Ovary (tissue), 10 donors: ENCODE data around the gene CDH24. TPM values are rescaled to one million over a fixed set of nuclear protein-coding genes. Genes with fewer than 3 reads are reported as not detected.
A peak's percentile ranks its signal among the peaks of the same experiment; 100 is the strongest.

Source experiments
- DNase-seq, 5 donors: peaks; one replicate each; pipeline ENCODE4 v3.0.0-alpha.2; 2019 to 2020
- H3K27ac ChIP-seq, 2 donors: fragments of 200-600 bp; one replicate each; pipeline versions ENCODE4 v1.5.1 to v1.8.0; 2019 to 2022
- H3K27me3 ChIP-seq: fragments of 200-600 bp; one replicate; pipeline ENCODE4 v1.8.0; 2022
- H3K36me3 ChIP-seq: fragments of 200-600 bp; sonication (generic); one replicate; pipeline ENCODE4 v1.5.1; 2019
- H3K4me1 ChIP-seq: one replicate; pipeline ENCODE4 v1.8.1; 2013; ENCODE audit warnings: mild to moderate bottlenecking, moderate library complexity; ENCODE audit not compliant: insufficient read depth
- H3K4me3 ChIP-seq: fragments of 200-600 bp; sonication (generic); one replicate; pipeline ENCODE4 v1.5.1; 2017
- H3K9me3 ChIP-seq, 2 donors: fragments of 200-600 bp in 1 of 2; sonication (generic) in 1 of 2; one replicate each; pipeline versions ENCODE4 v1.5.1 to v1.8.1; 2013 to 2019; ENCODE audit warnings: mild to moderate bottlenecking in 1 of 2, moderate library complexity in 1 of 2
- CTCF ChIP-seq, 3 donors: fragments of 450-650 bp in 2 of 3; fragments of 200-600 bp in 1 of 3; IDR thresholded peaks; one replicate each; pipeline versions ENCODE4 v1.5.1 to v1.8.0; 2016 to 2022; ENCODE audit warnings: antibody characterized with exemption in 3 of 3, mild to moderate bottlenecking in 1 of 3
- EP300 ChIP-seq: sonication (generic); formaldehyde crosslinking; IDR thresholded peaks from one replicate; pipeline ENCODE4 v1.6.1; 2017; ENCODE audit warnings: antibody characterized with exemption
- POLR2A ChIP-seq: fragments of 450-650 bp; IDR thresholded peaks from one replicate; pipeline ENCODE4 v1.6.1; 2017; ENCODE audit warnings: antibody characterized with exemption, mild to moderate bottlenecking, moderate library complexity
- WGBS, 3 donors: extraction: QIAGEN DNeasy Blood & Tissue Kit in 1 of 3; methylation state at CpG; one replicate each; pipeline versions ENCODE4 v1.1.5 to v1.1.7; 2013 to 2017; 5-methylcytosine and 5-hydroxymethylcytosine counted together
- intact Hi-C, 4 donors: fragments of 100-400 bp; cut with DNase I; formaldehyde crosslinking; loops; one replicate each; pipeline versions ENCODE4 v1.11.0 to v1.15.1; 2022 to 2023
- long read RNA-seq, 3 donors: library from polyadenylated mRNA in 2 of 3; unstranded in 2 of 3; transcript quantifications; one replicate each; pipeline ENCODE4 v2.0.0 and lab custom pipeline, GENCODE V29; 2021 to 2026
- polyA plus RNA-seq, 2 donors: library from polyadenylated mRNA; stranded (reverse); fragments of 200-250 nt in 1 of 2; fragments of 350-450 nt in 1 of 2; fragmentation: Illumina TruSeq in 1 of 2; extraction: RNeasy Lipid Tissue Mini Kit (QIAGEN cat#74804) in 1 of 2; gene quantifications; one replicate each; pipeline ENCODE4 v1.2.3, GENCODE V29; 2013 to 2014
- total RNA-seq, 7 donors: library from RNA; depleted of rRNA in 2 of 7; stranded (reverse); fragments of >200 nt in 2 of 7; fragmentation: NEBNext Ultra II Directional in 3 of 7; extraction: Animal tissue kit (Norgen Biotek cat#: 25700) in 3 of 7; gene quantifications; one replicate each; pipeline versions ENCODE4 v1.1.0 to v1.2.4, GENCODE V29; 2016 to 2023
- donor health status: DM: no; HTN: no; CAD: no; lungs with moderate emphysema.
- donor health status: DM: no; HTN: no; CAD: no.
- donor health status: Bipolar disorder and iron deficiency.
- donor health status: DM: yes; HTN: yes; CAD: no.
- donor health status: DM: no; HTN: no; CAD: no.
- donor health status: DM: yes; HTN: yes; CAD: no.

CDH24 gene
- total RNA-seq = 1 to 10 TPM; 1.0 to 6.6 (median 2.3) TPM
- polyA plus RNA-seq = 1 to 10 TPM; 2.1 to 5.5 TPM
- long read RNA-seq, donor 1 = 0 reads
- long read RNA-seq, donor 2 = 0 reads
- long read RNA-seq, donor 3, partial matches to known transcripts = 1 of 1 reads
- long read RNA-seq, donor 3, other reads (novel, unspliced or antisense) = 0 of 1 reads

GRCh38 chr14:23056956-23057756 is at the start of gene CDH24:
CDH24 (minus strand) TSS chr14:23057520; CDS start chr14:23055733, 1,787 bp downstream.
- peak; percentile 73 to 86 (median 80) for DNase-seq

GRCh38 chr14:23106747-23107045 is 49.4 kb upstream of the CDH24 start:
- Histone ChIP-seq H3K9me3 (no peaks in the 10 kb centered on the region), H3K27me3 (no peaks in the 10 kb centered on the region), H3K4me1 (no peaks in the 10 kb centered on the region), H3K27ac (no peak overlapping the region), H3K36me3 (no peaks in the 10 kb centered on the region), H3K4me3 (no peak overlapping the region)
- no peak for DNase-seq
- no peak for TF ChIP-seq EP300
- no peak for TF ChIP-seq CTCF (IDR thresholded peaks at IDR 0.05)
- no peak for TF ChIP-seq POLR2A
- intact Hi-C loops = no loop called here

More at GRCh38 chr14:23056956-23057756, at the start of gene CDH24:
- intact Hi-C loops = loop anchor here in 3 of 4 donors (2.0 to 5.0 kb wide), 2 partner anchors 70 kb away; no protein-coding TSS in a partner anchor
- no peaks in the 10 kb centered on the region for H3K9me3 ChIP-seq
- no peaks in the 10 kb centered on the region for H3K36me3 ChIP-seq
- WGBS, 3 donors = 1 to 3% (median 2%) methylated on average over 33 to 73 of the region's 73 CpGs
- no peaks in the 10 kb centered on the region for H3K27me3 ChIP-seq
- peak within 1 kb of the TSS; percentile 54 for H3K4me3 ChIP-seq
- peak within 1 kb of the TSS; percentile 10 to 45 for H3K27ac ChIP-seq
- H3K4me1 ChIP-seq = no peaks in the 10 kb centered on the region
- TF ChIP-seq EP300 (no peak), POLR2A (no peak), CTCF (IDR thresholded peaks at IDR 0.05) (no peak)

- intact Hi-C loops = no loop called here
Observed at GRCh38 chr14:23105348-23105824, 48.1 kb upstream of the CDH24 start.

More at GRCh38 chr14:23105348-23105824, 48.1 kb upstream of the CDH24 start:
- WGBS, 3 donors = 84 to 94% (median 89%) methylated on average over 4 of the region's 4 CpGs
- no peaks in the 10 kb centered on the region for H3K36me3 ChIP-seq
- no peak overlapping the region for H3K27ac ChIP-seq
- no peaks in the 10 kb centered on the region for H3K9me3 ChIP-seq
- no peaks in the 10 kb centered on the region for H3K27me3 ChIP-seq
- no peaks in the 10 kb centered on the region for H3K4me1 ChIP-seq
- no peak overlapping the region for H3K4me3 ChIP-seq
- no peak for TF ChIP-seq EP300
- no peak for TF ChIP-seq POLR2A
- TF ChIP-seq CTCF (IDR thresholded peaks at IDR 0.05) = no peak
- DNase-seq = no peak
